Activated CD4-positive, alpha-beta T cell treated with anti-CD3 and anti-CD28 coated beads, Interleukin-10, Interleukin-2, amounts not matched to agents 100 ng/mL and 50 ng/mL, durations not matched to agents 16 hours and 8 hours (primary cell): ENCODE data around the gene CRYGA.
"Not testable (repeated sequence)": the region's sequence is repeated elsewhere in the genome, so short reads cannot be mapped to it uniquely, and the experiment has no call there.

Source experiments
- DNase-seq: peaks from one replicate; pipeline ENCODE4 v3.0.0-alpha.2; 2020

CRYGA gene

GRCh38 chr2:208125251-208125650 is 38.1 kb downstream of the CRYGA start:
- no peak for DNase-seq

DNA sequence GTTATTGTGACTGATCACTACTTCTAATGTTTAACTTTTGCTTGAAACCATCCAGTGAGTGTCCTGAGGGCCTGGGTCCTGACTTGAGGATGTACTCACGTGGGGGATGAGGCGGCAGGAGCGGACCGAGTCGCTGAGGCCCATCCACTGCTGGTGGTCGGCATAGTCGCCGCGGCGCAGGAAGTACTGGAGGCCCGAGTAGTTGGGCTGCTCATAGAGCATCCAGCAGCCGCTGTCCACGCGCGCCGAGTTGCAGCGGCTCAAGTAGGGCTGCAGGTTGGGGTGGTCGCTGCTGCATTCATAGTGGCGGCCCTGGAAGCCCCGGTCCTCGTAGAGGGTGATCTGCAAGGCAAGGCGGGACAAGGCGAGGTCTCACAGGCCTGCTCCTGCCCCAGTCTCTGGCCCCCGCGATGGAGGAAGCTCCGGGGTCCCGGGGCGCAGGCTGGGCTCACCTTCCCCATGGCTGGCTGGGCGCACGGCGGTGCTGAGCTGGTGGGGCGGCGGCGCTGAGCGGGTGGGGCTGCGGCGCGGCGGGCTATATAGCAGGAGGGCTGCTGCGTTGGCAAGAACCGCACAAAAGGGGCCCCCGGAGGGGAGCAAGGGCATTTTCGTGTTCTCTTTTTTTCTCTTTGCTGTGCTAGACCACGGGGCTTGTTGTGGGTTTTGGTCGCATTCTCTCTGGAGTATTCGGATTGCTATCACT is 39.2 kb downstream of the CRYGA start, which contains the start of gene CRYGD:
CRYGD (minus strand) TSS at position 512 of the 703 bp plus-strand sequence; CDS start at position 461, 51 bp downstream.
- not testable (repeated sequence) for DNase-seq

DNA sequence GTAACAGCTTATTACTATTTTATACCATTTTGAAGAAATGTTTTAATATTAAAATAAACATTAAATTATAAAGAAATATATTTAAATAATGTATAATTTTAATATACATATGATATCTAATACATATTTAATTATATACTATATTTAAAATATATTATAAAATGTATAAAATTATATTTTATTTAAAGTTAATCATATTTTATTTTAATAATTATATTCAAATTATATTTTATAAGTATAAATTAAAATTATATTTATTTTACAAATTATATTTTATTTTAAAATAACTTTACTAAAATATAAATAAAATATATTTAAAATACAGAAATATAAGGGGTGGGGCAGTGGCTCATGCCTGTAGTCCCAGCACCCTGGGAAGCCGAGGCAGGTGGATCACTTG is 41.1 kb downstream of the CRYGA start:
- no peak for DNase-seq

DNA sequence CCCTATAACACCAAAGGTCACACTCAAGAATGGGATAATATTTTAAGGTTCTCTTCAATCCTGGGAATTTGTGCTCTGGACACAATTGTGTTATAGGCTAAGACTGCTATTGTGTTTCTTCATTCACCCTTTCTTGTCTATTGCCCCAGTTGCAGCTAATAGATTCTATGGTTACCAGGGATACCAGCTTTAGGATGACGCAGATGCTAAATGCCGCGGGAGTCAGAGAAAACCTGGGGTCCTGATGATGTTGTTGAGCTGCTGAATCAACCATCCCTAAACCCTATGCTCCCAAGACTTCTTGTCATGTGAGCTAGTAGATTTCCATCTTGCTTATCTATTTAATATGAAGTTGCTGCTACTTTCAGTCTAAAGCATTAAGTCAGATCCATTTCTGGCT is 44.5 kb downstream of the CRYGA start:
- no peak for DNase-seq

- not testable (repeated sequence) for DNase-seq
These were observed 46.0 kb downstream of the CRYGA start for GRCh38 chr2:208117390-208117789.

DNA sequence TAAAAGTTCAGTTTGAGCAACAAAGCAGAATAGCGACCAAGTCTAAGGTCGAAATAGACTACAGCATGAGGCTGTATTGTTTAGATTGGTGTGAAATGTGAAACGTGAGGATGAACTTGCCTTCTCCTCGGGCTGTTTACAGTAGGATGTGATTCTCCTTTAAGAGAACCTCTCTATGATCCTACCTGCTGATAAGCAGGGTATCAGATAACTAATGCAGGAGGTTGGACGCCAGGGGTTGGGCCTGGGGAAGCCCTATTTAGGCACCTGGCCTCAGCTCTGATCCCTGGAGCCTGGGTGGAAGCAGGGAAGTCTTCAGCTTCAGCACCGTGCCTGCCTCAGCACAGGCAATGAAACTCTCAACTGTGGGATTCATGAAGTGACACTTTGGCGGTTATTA is 50.4 kb downstream of the CRYGA start:
- DNase-seq: no peak

DNA sequence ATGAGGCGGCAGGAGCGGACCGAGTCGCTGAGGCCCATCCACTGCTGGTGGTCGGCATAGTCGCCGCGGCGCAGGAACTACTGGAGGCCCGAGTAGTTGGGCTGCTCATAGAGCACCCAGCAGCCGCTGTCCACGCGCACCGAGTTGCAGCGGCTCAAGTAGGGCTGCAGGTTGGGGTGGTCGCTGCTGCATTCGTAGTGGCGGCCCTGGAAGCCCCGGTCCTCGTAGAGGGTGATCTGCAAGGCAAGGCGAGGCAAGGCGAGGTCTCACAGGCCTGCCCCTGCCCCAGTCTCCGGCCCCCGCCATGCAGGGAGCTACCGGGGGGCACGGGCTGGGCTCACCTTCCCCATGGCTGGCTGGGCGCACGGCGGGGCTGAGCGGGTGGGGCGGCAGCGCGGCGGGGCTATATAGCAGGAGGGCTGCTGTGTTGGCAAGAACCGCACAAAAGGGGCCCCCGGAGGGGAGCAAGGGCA is 51.1 kb downstream of the CRYGA start:
- not testable (repeated sequence) for DNase-seq
